IMR-90 (cell line): ENCODE measurements around the gene ADM. TPM values are rescaled to one million over a fixed set of nuclear protein-coding genes. Genes with fewer than 3 reads are reported as not detected.

Source experiments
- ATAC-seq: fragments of 200-7000 bp; cut with Tn5 transposase; 2 replicates; pipeline ENCODE4 v1.9.1; 2020; ENCODE audit warnings: low read depth, mild to moderate bottlenecking, moderate library complexity
- BruUV-seq: library from RNA; stranded (reverse); fragments of 400-500 nt; replicated peaks from 2 replicates; lab custom pipeline; 2021; lab: Mats Ljungman, UMichigan
- CTCF ChIA-PET: fragments of 300-600 bp; formaldehyde crosslinking; extraction: SDS; loops from one replicate; lab custom pipeline; 2021; ENCODE audit warnings: antibody characterized with exemption; lab: Yijun Ruan, JAX
- POLR2A ChIA-PET: fragments of 300-600 bp; sonication (Branson Sonifier 250); formaldehyde crosslinking; loops from one replicate; lab custom pipeline; 2022; ENCODE audit warnings: antibody characterized with exemption; ENCODE audit not compliant: unreplicated experiment; lab: Charles Lee
- DNase-seq: peaks from one replicate; pipeline ENCODE4 v3.0.0; 2013
- H2AFZ ChIP-seq: replicated peaks from 2 replicates; pipeline ENCODE3; 2013; ENCODE audit warnings: low read length, mild to moderate bottlenecking; ENCODE audit not compliant: poor library complexity
- H2AK5ac ChIP-seq: 2 replicates; pipeline ENCODE4 v1.6.1; 2013; ENCODE audit warnings: low read depth, low read length, inconsistent platforms
- H2AK9ac ChIP-seq: replicated peaks from 2 replicates; pipeline ENCODE3; 2013; ENCODE audit warnings: mild to moderate bottlenecking, low read depth, low read length, moderate library complexity; ENCODE audit not compliant: poor library complexity
- H2BK120ac ChIP-seq: 2 replicates; pipeline ENCODE4 v1.6.1; 2013; ENCODE audit warnings: low read depth, low read length, inconsistent platforms
- H2BK15ac ChIP-seq: 3 replicates; pipeline ENCODE4 v1.6.1; 2013; ENCODE audit warnings: low read depth, low read length, inconsistent platforms
- H2BK20ac ChIP-seq: 2 replicates; pipeline ENCODE4 v1.6.1; 2013; ENCODE audit warnings: low read depth, mild to moderate bottlenecking, inconsistent platforms, low read length, moderate library complexity
- H2BK5ac ChIP-seq: 2 replicates; pipeline ENCODE4 v1.6.1; 2013; ENCODE audit warnings: mild to moderate bottlenecking, low read depth, low read length, inconsistent platforms; ENCODE audit not compliant: poor library complexity, severe bottlenecking
- H3K14ac ChIP-seq: replicated peaks from 2 replicates; pipeline ENCODE4 v1.6.1; 2013; ENCODE audit warnings: low read depth, low read length, inconsistent platforms
- H3K18ac ChIP-seq: 2 replicates; pipeline ENCODE4 v1.6.1; 2013; ENCODE audit warnings: low read depth, low read length, control low read depth
- H3K23ac ChIP-seq: 2 replicates; pipeline ENCODE4 v1.6.1; 2013; ENCODE audit warnings: low read depth, low read length, inconsistent platforms
- H3K27ac ChIP-seq: 2 replicates; pipeline ENCODE4 v1.5.1; 2013; ENCODE audit warnings: mild to moderate bottlenecking, control low read depth, low read length; ENCODE audit not compliant: insufficient read depth
- H3K27me3 ChIP-seq: 2 replicates; pipeline ENCODE4 v1.6.1; 2013; ENCODE audit warnings: low read length; ENCODE audit not compliant: control insufficient read depth, insufficient read depth
- H3K36me3 ChIP-seq: 2 replicates; pipeline ENCODE4 v1.6.1; 2013; ENCODE audit warnings: low read length, mixed read lengths; ENCODE audit not compliant: control insufficient read depth, insufficient read depth
- H3K4ac ChIP-seq: 2 replicates; pipeline ENCODE4 v1.6.1; 2013; ENCODE audit warnings: low read depth, low read length, inconsistent platforms
- H3K4me1 ChIP-seq: 2 replicates; pipeline ENCODE4 v1.6.1; 2013; ENCODE audit warnings: low read length, mixed read lengths; ENCODE audit not compliant: control insufficient read depth, insufficient read depth
- H3K4me2 ChIP-seq: 2 replicates; pipeline ENCODE4 v1.6.1; 2013; ENCODE audit warnings: low read depth, mild to moderate bottlenecking, control low read depth, low read length, moderate library complexity
- H3K4me3 ChIP-seq: 2 replicates; pipeline ENCODE4 v1.5.1; 2013; ENCODE audit warnings: low read depth, mild to moderate bottlenecking, control low read depth, low read length, moderate library complexity; ENCODE audit not compliant: insufficient read depth
- H3K56ac ChIP-seq: 2 replicates; pipeline ENCODE4 v1.6.1; 2013; ENCODE audit warnings: low read length, inconsistent platforms; ENCODE audit not compliant: insufficient read depth; ENCODE audit errors: extremely low read depth
- H3K79me1 ChIP-seq, 2 experiments: 2 replicates each; pipeline ENCODE4 v1.6.1; 2013; ENCODE audit warnings: low read length in 2 of 2, inconsistent platforms in 1 of 2, low read depth in 1 of 2
- H3K9ac ChIP-seq: 2 replicates; pipeline ENCODE4 v1.6.1; 2013; ENCODE audit warnings: low read depth, low read length, control low read depth
- H3K9me1 ChIP-seq: 2 replicates; pipeline ENCODE4 v1.6.1; 2013; ENCODE audit warnings: low read length, inconsistent platforms; ENCODE audit not compliant: insufficient read depth
- H3K9me3 ChIP-seq: 2 replicates; pipeline ENCODE4 v1.6.1; 2013; ENCODE audit warnings: low read length; ENCODE audit not compliant: control insufficient read depth, insufficient read depth
- H4K20me1 ChIP-seq: 2 replicates; pipeline ENCODE4 v1.6.1; 2013; ENCODE audit warnings: low read length, inconsistent platforms; ENCODE audit not compliant: insufficient read depth
- H4K5ac ChIP-seq: 2 replicates; pipeline ENCODE4 v1.6.1; 2013; ENCODE audit warnings: mild to moderate bottlenecking, low read depth, low read length, control low read depth
- H4K8ac ChIP-seq, 2 experiments: 2 replicates each; pipeline ENCODE4 v1.6.1; 2013; ENCODE audit warnings: low read depth in 2 of 2, low read length in 2 of 2, control low read depth in 1 of 2, inconsistent platforms in 1 of 2
- H4K91ac ChIP-seq: 2 replicates; pipeline ENCODE4 v1.6.1; 2013; ENCODE audit warnings: low read depth, low read length, inconsistent platforms; ENCODE audit not compliant: insufficient read depth
- BHLHE40 ChIP-seq: fragments of 150-350 bp; IDR thresholded peaks from 2 replicates; pipeline ENCODE4 v1.6.1; 2016; ENCODE audit warnings: mild to moderate bottlenecking, low read depth, low read length
- CEBPB ChIP-seq: IDR thresholded peaks from 2 replicates; pipeline ENCODE4 v1.6.1; 2012; ENCODE audit warnings: low read depth, low read length, improper control_type of control experiment
- CHD1 ChIP-seq: IDR thresholded peaks from 2 replicates; pipeline ENCODE4 v1.6.1; 2012; ENCODE audit warnings: low read depth, low read length, improper control_type of control experiment
- FOS ChIP-seq: fragments of 150-350 bp; IDR thresholded peaks from 2 replicates; pipeline ENCODE4 v1.6.1; 2016; ENCODE audit warnings: low read depth, low read length
- MAFK ChIP-seq: IDR thresholded peaks from 2 replicates; pipeline ENCODE4 v1.6.1; 2012; ENCODE audit warnings: low read depth, low read length, improper control_type of control experiment
- MAZ ChIP-seq: IDR thresholded peaks from 2 replicates; pipeline ENCODE4 v1.6.1; 2012; ENCODE audit warnings: low read depth, mild to moderate bottlenecking, low read length, improper control_type of control experiment, moderate library complexity, borderline replicate concordance
- NFE2L2 ChIP-seq: fragments of 150-350 bp; IDR thresholded peaks from 2 replicates; pipeline ENCODE4 v1.6.1; 2016; ENCODE audit warnings: low read depth, mild to moderate bottlenecking, low read length
- POLR2A ChIP-seq: IDR thresholded peaks from 2 replicates; pipeline ENCODE4 v1.6.1; 2012; ENCODE audit warnings: mild to moderate bottlenecking, low read depth, low read length
- RAD21 ChIP-seq: IDR thresholded peaks from 2 replicates; pipeline ENCODE4 v1.6.1; 2012; ENCODE audit warnings: low read length, improper control_type of control experiment
- RCOR1 ChIP-seq: IDR thresholded peaks from 2 replicates; pipeline ENCODE4 v1.6.1; 2012; ENCODE audit warnings: mild to moderate bottlenecking, low read length, improper control_type of control experiment; ENCODE audit not compliant: insufficient replicate concordance
- RFX5 ChIP-seq: IDR thresholded peaks from 2 replicates; pipeline ENCODE4 v1.8.0; 2012; ENCODE audit warnings: low read depth, mild to moderate bottlenecking, low read length, moderate library complexity
- WGBS, 2 experiments: methylation state at CpG; one replicate each; pipeline versions ENCODE4 v1.1.5 to v1.1.7; 2013; ENCODE audit warnings: missing lambda C conversion rate in 2 of 2; ENCODE audit not compliant: insufficient read length in 1 of 2; ENCODE audit errors: extremely low coverage in 2 of 2; 5-methylcytosine and 5-hydroxymethylcytosine counted together
- dilution Hi-C: fragments of 300-500 bp; cut with HindIII; formaldehyde crosslinking; loops from one replicate; pipeline ENCODE4 v1.14.3; 2018; ENCODE audit warnings: low sequenced_read_pairs; ENCODE audit not compliant: unreplicated experiment
- in situ Hi-C: fragments of 300-500 bp; cut with MboI; formaldehyde crosslinking; loops from 3 replicates; pipeline ENCODE4 v1.14.3; 2019; ENCODE audit warnings: low sequenced_read_pairs, inconsistent platforms, mixed read lengths
- intact Hi-C: fragments of 100-400 bp; cut with micrococcal nuclease; formaldehyde crosslinking; loops from 2 replicates; pipeline ENCODE4 v1.10.0; 2022
- polyA plus RNA-seq, 3 experiments: library from polyadenylated mRNA; depleted of rRNA; stranded (reverse); fragments of >200 nt; gene quantifications; 2 replicates each; pipeline ENCODE4 v1.2.3, GENCODE V29; 2012; ENCODE audit warnings: low replicate concordance in 1 of 3
- total RNA-seq: library from RNA; depleted of rRNA; stranded (reverse); fragments of >200 nt; gene quantifications from 2 replicates; pipeline ENCODE4 v1.2.3, GENCODE V29; 2012
- TF ChIP-seq, protein P1 (sequence below): fragments of 150-350 bp; IDR thresholded peaks from 2 replicates; pipeline ENCODE4 v1.6.1; 2017; ENCODE audit warnings: mild to moderate bottlenecking, antibody characterized with exemption, low read length, low read depth
- TF ChIP-seq, protein P2 (sequence below): conservative IDR thresholded peaks from 2 replicates; pipeline ENCODE4 v1.5.1; 2012; ENCODE audit warnings: mild to moderate bottlenecking, low read depth, low read length, improper control_type of control experiment
- TF ChIP-seq, protein P3 (sequence below): fragments of 150-350 bp; IDR thresholded peaks from 2 replicates; pipeline ENCODE4 v1.6.1; 2016; ENCODE audit warnings: low read depth, mild to moderate bottlenecking, low read length, moderate library complexity, borderline replicate concordance

Gene ADM
- total and polyA plus RNA-seq, 2 of the 4 experiments (the other 2 are of a cell fraction) = 357 to 559 TPM

DNA sequence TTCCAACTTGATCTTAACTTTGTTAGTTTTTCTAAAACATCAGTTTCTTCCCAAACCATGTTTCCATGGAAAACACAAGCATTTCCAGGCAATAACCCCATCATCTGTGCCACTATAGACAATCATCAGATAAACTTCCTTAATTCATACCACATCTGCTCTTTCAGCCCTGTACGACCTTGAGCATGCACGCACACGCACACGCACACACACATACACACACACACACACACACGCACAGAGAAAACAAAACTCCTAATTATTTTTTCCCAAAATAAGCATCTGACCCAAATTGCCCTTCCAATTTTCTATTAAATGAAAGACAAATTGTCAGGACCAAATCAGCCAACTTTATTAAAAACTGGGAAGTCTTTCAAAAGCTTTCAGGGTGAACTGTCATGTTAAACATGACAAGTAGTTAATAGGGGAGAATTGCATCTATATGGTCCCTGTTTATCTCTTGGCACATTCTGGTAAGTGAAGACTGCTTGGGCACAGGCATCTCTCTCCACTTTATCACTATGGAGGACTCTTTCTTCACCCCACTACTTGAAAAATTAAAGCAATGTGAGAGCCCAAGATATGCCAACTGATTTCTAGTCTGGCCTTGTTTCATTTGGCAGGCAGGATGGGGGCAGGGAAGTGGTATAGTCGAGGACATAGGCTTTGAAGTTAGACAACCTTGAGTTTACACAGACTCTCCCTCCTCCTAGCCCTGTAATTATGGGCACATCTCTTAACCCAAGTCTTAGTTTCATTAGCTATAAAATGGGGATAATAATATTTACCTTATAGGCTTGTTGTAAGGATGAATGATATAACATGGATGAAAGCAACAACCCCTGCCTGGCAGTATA lies 15.1 kb downstream of the ADM start:
- no peak overlapping the region for H3K18ac ChIP-seq
- intact Hi-C loops = loop anchor here (10.0 kb wide), 1 partner anchor 205 kb away; no protein-coding TSS in a partner anchor
- no peaks in the 10 kb centered on the region for H3K9me3 ChIP-seq
- no peak overlapping the region for H2BK15ac ChIP-seq
- CTCF ChIA-PET = interaction anchor here (1.0 kb wide), 1 partner anchor 46 kb away, joined by 3 read pairs; no protein-coding TSS in a partner anchor
- H2AFZ ChIP-seq = no peak overlapping the region
- peaks cover 0 to 6% of the 10 kb centered on the region in 2 experiments; a peak in 2 of 4 replicates for H3K79me1 ChIP-seq
- H3K9me1 ChIP-seq = peaks cover 11% of the 10 kb centered on the region
- H4K5ac ChIP-seq = no peak overlapping the region
- 75 to 100% methylated on average over 1 to 2 of the region's 6 CpGs for WGBS, 2 experiments
- H3K36me3 ChIP-seq = no peaks in the 10 kb centered on the region
- H2BK20ac ChIP-seq = no peak overlapping the region
- BruUV-seq = no TSS peak
- no peak overlapping the region for H3K14ac ChIP-seq
- no peak overlapping the region for H3K9ac ChIP-seq
- ATAC-seq (no peak), DNase-seq (no peak)
- no peak overlapping the region for H3K4me3 ChIP-seq
- no peak overlapping the region for H3K56ac ChIP-seq
- H3K4me2 ChIP-seq = no peak overlapping the region
- H2BK120ac ChIP-seq = no peak overlapping the region
- H3K4ac ChIP-seq = no peak overlapping the region
- no peak overlapping the region for H4K91ac ChIP-seq
- H3K27me3 ChIP-seq = no peaks in the 10 kb centered on the region
- H2BK5ac ChIP-seq = no peak overlapping the region
- H3K23ac ChIP-seq = no peak overlapping the region
- H2AK9ac ChIP-seq = no peak overlapping the region
- H3K4me1 ChIP-seq = peaks cover 29% of the 10 kb centered on the region
- H2AK5ac ChIP-seq = peak overlapping the region; percentile 28; the same call in 1 of the 2 replicates
- H3K27ac ChIP-seq = no peak overlapping the region
- POLR2A ChIA-PET = interaction anchor here (0.6 kb wide), 1 partner anchor 10 kb away, joined by 3 read pairs; no protein-coding TSS in a partner anchor
- no peak overlapping the region for H4K8ac ChIP-seq
- in situ Hi-C loops = loop anchor here (5.0 to 25.0 kb wide), 2 partner anchors 558 to 708 kb away; no protein-coding TSS in a partner anchor
- dilution Hi-C loops = no loop called here
- no peaks in the 10 kb centered on the region for H4K20me1 ChIP-seq
- TF ChIP-seq NFE2L2 = no peak
- no peak for TF ChIP-seq CHD1
- TF ChIP-seq, protein P1, sequence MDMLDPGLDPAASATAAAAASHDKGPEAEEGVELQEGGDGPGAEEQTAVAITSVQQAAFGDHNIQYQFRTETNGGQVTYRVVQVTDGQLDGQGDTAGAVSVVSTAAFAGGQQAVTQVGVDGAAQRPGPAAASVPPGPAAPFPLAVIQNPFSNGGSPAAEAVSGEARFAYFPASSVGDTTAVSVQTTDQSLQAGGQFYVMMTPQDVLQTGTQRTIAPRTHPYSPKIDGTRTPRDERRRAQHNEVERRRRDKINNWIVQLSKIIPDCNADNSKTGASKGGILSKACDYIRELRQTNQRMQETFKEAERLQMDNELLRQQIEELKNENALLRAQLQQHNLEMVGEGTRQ = no peak
- no peak for TF ChIP-seq RCOR1
- no peak for TF ChIP-seq RFX5
- no peak for TF ChIP-seq MAZ
- TF ChIP-seq CEBPB = no peak
- TF ChIP-seq BHLHE40 = no peak
- TF ChIP-seq FOS = no peak
- TF ChIP-seq RAD21 = no peak
- no peak for TF ChIP-seq MAFK
- TF ChIP-seq, protein P2, sequence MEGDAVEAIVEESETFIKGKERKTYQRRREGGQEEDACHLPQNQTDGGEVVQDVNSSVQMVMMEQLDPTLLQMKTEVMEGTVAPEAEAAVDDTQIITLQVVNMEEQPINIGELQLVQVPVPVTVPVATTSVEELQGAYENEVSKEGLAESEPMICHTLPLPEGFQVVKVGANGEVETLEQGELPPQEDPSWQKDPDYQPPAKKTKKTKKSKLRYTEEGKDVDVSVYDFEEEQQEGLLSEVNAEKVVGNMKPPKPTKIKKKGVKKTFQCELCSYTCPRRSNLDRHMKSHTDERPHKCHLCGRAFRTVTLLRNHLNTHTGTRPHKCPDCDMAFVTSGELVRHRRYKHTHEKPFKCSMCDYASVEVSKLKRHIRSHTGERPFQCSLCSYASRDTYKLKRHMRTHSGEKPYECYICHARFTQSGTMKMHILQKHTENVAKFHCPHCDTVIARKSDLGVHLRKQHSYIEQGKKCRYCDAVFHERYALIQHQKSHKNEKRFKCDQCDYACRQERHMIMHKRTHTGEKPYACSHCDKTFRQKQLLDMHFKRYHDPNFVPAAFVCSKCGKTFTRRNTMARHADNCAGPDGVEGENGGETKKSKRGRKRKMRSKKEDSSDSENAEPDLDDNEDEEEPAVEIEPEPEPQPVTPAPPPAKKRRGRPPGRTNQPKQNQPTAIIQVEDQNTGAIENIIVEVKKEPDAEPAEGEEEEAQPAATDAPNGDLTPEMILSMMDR = no peak
- TF ChIP-seq, protein P3, sequence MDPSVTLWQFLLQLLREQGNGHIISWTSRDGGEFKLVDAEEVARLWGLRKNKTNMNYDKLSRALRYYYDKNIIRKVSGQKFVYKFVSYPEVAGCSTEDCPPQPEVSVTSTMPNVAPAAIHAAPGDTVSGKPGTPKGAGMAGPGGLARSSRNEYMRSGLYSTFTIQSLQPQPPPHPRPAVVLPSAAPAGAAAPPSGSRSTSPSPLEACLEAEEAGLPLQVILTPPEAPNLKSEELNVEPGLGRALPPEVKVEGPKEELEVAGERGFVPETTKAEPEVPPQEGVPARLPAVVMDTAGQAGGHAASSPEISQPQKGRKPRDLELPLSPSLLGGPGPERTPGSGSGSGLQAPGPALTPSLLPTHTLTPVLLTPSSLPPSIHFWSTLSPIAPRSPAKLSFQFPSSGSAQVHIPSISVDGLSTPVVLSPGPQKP = no peak
- no peak for TF ChIP-seq POLR2A
